ENCODE data around the gene CP.
"Not testable (repeated sequence)": the region's sequence is repeated elsewhere in the genome, so short reads cannot be mapped to it uniquely, and the experiment has no call there.

The CP gene

GRCh38 chr3:149223461-149223820, 1.8 kb upstream of the CP start:
- H3K27ac ChIP-seq = no peak overlapping the region

GRCh38 chr3:149219380-149220121, 2.1 kb downstream of the CP start:
- H3K4me2 ChIP-seq (ENCODE audit: low read length); H3K4me1 ChIP-seq: not testable (repeated sequence)

More at GRCh38 chr3:149223461-149223820, 1.8 kb upstream of the CP start:
- Histone ChIP-seq H3K9me3 (ENCODE audit: control insufficient read depth, low read length) (no peaks in the 10 kb centered on the region), H3K36me3 (ENCODE audit: control insufficient read depth, insufficient read depth, low read length) (no peaks in the 10 kb centered on the region), H3K4me1 (no peaks in the 10 kb centered on the region), H2AFZ (no peak overlapping the region), H3K9ac (no peak overlapping the region), H3K79me2 (no peaks in the 10 kb centered on the region), H3K27me3 (ENCODE audit: control insufficient read depth, insufficient read depth, low read length) (no peaks in the 10 kb centered on the region), H3K4me2 (ENCODE audit: low read length) (no peak overlapping the region), H3K4me3 (ENCODE audit: low read depth, low read length) (no peak overlapping the region)
- TF ChIP-seq CTCF (IDR thresholded peaks at IDR 0.05) = no peak

GRCh38 chr3:149217347-149217746, 4.3 kb downstream of the CP start:
- no peak for TF ChIP-seq CTCF (IDR thresholded peaks at IDR 0.05)
- no peak overlapping the region for H3K27ac ChIP-seq
- no peak overlapping the region for H3K9ac ChIP-seq
- no peaks in the 10 kb centered on the region for H3K36me3 ChIP-seq (ENCODE audit: control insufficient read depth, insufficient read depth, low read length)
- H3K27me3 ChIP-seq (ENCODE audit: control insufficient read depth, insufficient read depth, low read length) = no peaks in the 10 kb centered on the region
- no peaks in the 10 kb centered on the region for H3K79me2 ChIP-seq
- no peak overlapping the region for H2AFZ ChIP-seq
- H3K4me2 ChIP-seq (ENCODE audit: low read length) = no peak overlapping the region
- no peaks in the 10 kb centered on the region for H3K9me3 ChIP-seq (ENCODE audit: control insufficient read depth, low read length)
- H3K4me1 ChIP-seq = no peaks in the 10 kb centered on the region
- no peak overlapping the region for H3K4me3 ChIP-seq (ENCODE audit: low read depth, low read length)

More at GRCh38 chr3:149219380-149220121, 2.1 kb downstream of the CP start:
- not testable (repeated sequence) for H3K27ac ChIP-seq; H3K79me2 ChIP-seq; H3K36me3 ChIP-seq (ENCODE audit: control insufficient read depth, insufficient read depth, low read length); H3K27me3 ChIP-seq (ENCODE audit: control insufficient read depth, insufficient read depth, low read length); H3K4me3 ChIP-seq (ENCODE audit: low read depth, low read length); H3K9ac ChIP-seq; H3K9me3 ChIP-seq (ENCODE audit: control insufficient read depth, low read length); H2AFZ ChIP-seq

GRCh38 chr3:149216193-149216869, 5.3 kb downstream of the CP start:
- Histone ChIP-seq H3K4me1 (no peaks in the 10 kb centered on the region), H3K27me3 (ENCODE audit: control insufficient read depth, insufficient read depth, low read length) (no peaks in the 10 kb centered on the region), H3K4me2 (ENCODE audit: low read length) (no peak overlapping the region), H2AFZ (no peak overlapping the region), H3K9me3 (ENCODE audit: control insufficient read depth, low read length) (no peaks in the 10 kb centered on the region), H3K27ac (peak overlapping the region; percentile 41), H3K4me3 (ENCODE audit: low read depth, low read length) (no peak overlapping the region), H3K36me3 (ENCODE audit: control insufficient read depth, insufficient read depth, low read length) (no peaks in the 10 kb centered on the region), H3K79me2 (no peaks in the 10 kb centered on the region), H3K9ac (no peak overlapping the region)
- TF ChIP-seq CTCF (IDR thresholded peaks at IDR 0.05) = no peak

GRCh38 chr3:149215515-149215914, 6.1 kb downstream of the CP start:
- no peaks in the 10 kb centered on the region for H3K4me1 ChIP-seq
- no peaks in the 10 kb centered on the region for H3K36me3 ChIP-seq (ENCODE audit: control insufficient read depth, insufficient read depth, low read length)
- no peak for TF ChIP-seq CTCF (IDR thresholded peaks at IDR 0.05)
- no peak overlapping the region for H3K4me3 ChIP-seq (ENCODE audit: low read depth, low read length)
- H3K27me3 ChIP-seq (ENCODE audit: control insufficient read depth, insufficient read depth, low read length) = no peaks in the 10 kb centered on the region
- no peaks in the 10 kb centered on the region for H3K9me3 ChIP-seq (ENCODE audit: control insufficient read depth, low read length)
- no peak overlapping the region for H3K9ac ChIP-seq
- H2AFZ ChIP-seq = no peak overlapping the region
- no peak overlapping the region for H3K4me2 ChIP-seq (ENCODE audit: low read length)
- peak overlapping the region; percentile 41 for H3K27ac ChIP-seq
- no peaks in the 10 kb centered on the region for H3K79me2 ChIP-seq

Data from parathyroid adenoma (tissue), 2 donors.